GM21576 (cell line): Measurements from ENCODE around the gene STH.
"Not testable (repeated sequence)": the region's sequence is repeated elsewhere in the genome, so short reads cannot be mapped to it uniquely, and the experiment has no call there.

ENCODE experiments used
- ATAC-seq: cut with Tn5 transposase; IDR thresholded peaks from one replicate; pipeline ENCODE4 v1.9.1; 2021; ENCODE audit warnings: mild to moderate bottlenecking, moderate library complexity; ENCODE audit not compliant: unreplicated experiment

Gene STH

GRCh38 chr17:46002311-46002972, 3.4 kb downstream of the STH start:
- ATAC-seq, result no peak

DNA sequence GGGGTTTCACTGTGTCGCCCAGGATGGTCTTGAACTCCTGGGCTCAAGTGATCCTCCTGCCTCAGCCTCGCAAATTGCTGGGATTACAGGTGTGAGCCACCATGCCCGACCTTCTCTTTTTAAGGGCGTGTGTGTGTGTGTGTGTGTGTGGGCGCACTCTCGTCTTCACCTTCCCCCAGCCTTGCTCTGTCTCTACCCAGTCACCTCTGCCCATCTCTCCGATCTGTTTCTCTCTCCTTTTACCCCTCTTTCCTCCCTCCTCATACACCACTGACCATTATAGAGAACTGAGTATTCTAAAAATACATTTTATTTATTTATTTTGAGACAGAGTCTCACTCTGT, 3.9 kb downstream of the STH start:
- ATAC-seq, result no peak

- ATAC-seq, result no peak
Measured at GRCh38 chr17:46003907-46004748, 5.1 kb downstream of the STH start.

DNA sequence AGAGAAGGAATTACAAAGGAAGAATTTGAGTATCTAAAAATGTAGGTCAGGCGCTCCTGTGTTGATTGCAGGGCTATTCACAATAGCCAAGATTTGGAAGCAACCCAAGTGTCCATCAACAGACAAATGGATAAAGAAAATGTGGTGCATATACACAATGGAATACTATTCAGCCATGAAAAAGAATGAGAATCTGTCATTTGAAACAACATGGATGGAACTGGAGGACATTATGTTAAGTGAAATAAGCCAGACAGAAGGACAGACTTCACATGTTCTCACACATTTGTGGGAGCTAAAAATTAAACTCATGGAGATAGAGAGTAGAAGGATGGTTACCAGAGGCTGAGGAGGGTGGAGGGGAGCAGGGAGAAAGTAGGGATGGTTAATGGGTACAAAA, 7.0 kb downstream of the STH start:
- ATAC-seq, result not testable (repeated sequence)

- no peak for ATAC-seq
Measured at GRCh38 chr17:46007461-46007965, 8.5 kb downstream of the STH start.

GRCh38 chr17:46008591-46008990, 9.5 kb downstream of the STH start:
- ATAC-seq, result no peak

DNA sequence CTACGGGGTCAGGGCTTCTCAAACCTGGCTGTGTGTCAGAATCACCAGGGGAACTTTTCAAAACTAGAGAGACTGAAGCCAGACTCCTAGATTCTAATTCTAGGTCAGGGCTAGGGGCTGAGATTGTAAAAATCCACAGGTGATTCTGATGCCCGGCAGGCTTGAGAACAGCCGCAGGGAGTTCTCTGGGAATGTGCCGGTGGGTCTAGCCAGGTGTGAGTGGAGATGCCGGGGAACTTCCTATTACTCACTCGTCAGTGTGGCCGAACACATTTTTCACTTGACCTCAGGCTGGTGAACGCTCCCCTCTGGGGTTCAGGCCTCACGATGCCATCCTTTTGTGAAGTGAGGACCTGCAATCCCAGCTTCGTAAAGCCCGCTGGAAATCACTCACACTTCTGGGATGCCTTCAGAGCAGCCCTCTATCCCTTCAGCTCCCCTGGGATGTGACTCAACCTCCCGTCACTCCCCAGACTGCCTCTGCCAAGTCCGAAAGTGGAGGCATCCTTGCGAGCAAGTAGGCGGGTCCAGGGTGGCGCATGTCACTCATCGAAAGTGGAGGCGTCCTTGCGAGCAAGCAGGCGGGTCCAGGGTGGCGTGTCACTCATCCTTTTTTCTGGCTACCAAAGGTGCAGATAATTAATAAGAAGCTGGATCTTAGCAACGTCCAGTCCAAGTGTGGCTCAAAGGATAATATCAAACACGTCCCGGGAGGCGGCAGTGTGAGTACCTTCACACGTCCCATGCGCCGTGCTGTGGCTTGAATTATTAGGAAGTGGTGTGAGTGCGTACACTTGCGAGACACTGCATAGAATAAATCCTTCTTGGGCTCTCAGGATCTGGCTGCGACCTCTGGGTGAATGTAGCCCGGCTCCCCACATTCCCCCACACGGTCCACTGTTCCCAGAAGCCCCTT, 10.9 kb downstream of the STH start:
- ATAC-seq, result no peak

DNA sequence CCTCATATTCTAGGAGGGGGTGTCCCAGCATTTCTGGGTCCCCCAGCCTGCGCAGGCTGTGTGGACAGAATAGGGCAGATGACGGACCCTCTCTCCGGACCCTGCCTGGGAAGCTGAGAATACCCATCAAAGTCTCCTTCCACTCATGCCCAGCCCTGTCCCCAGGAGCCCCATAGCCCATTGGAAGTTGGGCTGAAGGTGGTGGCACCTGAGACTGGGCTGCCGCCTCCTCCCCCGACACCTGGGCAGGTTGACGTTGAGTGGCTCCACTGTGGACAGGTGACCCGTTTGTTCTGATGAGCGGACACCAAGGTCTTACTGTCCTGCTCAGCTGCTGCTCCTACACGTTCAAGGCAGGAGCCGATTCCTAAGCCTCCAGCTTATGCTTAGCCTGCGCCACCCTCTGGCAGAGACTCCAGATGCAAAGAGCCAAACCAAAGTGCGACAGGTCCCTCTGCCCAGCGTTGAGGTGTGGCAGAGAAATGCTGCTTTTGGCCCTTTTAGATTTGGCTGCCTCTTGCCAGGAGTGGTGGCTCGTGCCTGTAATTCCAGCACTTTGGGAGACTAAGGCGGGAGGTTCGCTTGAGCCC, 11.6 kb downstream of the STH start:
- no peak for ATAC-seq

DNA sequence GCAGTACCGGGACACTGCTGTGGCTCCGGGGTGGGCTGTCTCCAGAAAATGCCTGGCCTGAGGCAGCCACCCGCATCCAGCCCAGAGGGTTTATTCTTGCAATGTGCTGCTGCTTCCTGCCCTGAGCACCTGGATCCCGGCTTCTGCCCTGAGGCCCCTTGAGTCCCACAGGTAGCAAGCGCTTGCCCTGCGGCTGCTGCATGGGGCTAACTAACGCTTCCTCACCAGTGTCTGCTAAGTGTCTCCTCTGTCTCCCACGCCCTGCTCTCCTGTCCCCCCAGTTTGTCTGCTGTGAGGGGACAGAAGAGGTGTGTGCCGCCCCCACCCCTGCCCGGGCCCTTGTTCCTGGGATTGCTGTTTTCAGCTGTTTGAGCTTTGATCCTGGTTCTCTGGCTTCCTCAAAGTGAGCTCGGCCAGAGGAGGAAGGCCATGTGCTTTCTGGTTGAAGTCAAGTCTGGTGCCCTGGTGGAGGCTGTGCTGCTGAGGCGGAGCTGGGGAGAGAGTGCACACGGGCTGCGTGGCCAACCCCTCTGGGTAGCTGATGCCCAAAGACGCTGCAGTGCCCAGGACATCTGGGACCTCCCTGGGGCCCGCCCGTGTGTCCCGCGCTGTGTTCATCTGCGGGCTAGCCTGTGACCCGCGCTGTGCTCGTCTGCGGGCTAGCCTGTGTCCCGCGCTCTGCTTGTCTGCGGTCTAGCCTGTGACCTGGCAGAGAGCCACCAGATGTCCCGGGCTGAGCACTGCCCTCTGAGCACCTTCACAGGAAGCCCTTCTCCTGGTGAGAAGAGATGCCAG, 12.9 kb downstream of the STH start:
- no peak for ATAC-seq

DNA sequence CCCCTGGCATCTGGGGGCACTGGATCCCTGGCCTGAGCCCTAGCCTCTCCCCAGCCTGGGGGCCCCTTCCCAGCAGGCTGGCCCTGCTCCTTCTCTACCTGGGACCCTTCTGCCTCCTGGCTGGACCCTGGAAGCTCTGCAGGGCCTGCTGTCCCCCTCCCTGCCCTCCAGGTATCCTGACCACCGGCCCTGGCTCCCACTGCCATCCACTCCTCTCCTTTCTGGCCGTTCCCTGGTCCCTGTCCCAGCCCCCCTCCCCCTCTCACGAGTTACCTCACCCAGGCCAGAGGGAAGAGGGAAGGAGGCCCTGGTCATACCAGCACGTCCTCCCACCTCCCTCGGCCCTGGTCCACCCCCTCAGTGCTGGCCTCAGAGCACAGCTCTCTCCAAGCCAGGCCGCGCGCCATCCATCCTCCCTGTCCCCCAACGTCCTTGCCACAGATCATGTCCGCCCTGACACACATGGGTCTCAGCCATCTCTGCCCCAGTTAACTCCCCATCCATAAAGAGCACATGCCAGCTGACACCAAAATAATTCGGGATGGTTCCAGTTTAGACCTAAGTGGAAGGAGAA, 13.5 kb downstream of the STH start:
- ATAC-seq, result no peak

GRCh38 chr17:46013127-46013501, 14.1 kb downstream of the STH start:
- no peak for ATAC-seq

DNA sequence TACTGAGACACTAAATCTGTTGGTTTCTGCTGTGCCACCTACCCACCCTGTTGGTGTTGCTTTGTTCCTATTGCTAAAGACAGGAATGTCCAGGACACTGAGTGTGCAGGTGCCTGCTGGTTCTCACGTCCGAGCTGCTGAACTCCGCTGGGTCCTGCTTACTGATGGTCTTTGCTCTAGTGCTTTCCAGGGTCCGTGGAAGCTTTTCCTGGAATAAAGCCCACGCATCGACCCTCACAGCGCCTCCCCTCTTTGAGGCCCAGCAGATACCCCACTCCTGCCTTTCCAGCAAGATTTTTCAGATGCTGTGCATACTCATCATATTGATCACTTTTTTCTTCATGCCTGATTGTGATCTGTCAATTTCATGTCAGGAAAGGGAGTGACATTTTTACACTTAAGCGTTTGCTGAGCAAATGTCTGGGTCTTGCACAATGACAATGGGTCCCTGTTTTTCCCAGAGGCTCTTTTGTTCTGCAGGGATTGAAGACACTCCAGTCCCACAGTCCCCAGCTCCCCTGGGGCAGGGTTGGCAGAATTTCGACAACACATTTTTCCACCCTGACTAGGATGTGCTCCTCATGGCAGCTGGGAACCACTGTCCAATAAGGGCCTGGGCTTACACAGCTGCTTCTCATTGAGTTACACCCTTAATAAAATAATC, 14.6 kb downstream of the STH start:
- ATAC-seq, result no peak

GRCh38 chr17:46019408-46019925, 20.4 kb downstream of the STH start:
- ATAC-seq, result not testable (repeated sequence)

DNA sequence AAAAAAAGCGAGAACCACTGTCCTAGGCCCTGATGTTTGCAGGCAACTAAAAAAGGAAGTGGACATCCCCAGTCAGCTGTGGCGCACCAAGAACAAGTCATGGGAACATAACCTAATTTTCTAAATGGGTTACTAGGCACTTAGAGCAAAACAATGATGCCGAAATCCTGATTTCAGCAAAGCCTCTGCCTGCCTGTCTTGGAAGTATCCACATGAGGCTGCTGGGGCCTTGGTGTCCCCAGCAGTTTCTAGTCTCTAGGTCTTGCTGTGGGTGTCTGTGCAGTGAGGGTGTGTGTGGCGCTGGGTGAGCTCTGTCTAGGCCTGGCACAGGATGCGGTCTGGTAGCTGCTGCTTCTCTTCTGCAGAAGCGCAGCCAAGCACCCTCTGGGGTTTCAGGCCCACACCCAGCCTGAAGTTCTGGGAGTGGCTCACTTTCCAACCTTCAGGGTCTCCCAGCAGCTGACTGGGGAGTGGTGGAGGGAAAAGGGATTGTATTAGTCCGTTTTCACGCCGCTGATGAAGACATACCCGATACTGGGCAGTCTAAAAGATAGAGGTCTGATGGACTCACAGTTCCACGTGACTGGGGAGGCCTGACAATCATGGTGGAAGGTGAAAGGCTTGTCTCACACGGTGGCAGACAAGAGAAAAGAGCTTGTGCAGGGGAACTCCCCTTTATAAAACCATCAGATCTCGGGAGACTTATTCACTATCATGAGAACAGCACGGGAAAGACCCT, 21.1 kb downstream of the STH start:
- ATAC-seq, result peak; percentile 43

DNA sequence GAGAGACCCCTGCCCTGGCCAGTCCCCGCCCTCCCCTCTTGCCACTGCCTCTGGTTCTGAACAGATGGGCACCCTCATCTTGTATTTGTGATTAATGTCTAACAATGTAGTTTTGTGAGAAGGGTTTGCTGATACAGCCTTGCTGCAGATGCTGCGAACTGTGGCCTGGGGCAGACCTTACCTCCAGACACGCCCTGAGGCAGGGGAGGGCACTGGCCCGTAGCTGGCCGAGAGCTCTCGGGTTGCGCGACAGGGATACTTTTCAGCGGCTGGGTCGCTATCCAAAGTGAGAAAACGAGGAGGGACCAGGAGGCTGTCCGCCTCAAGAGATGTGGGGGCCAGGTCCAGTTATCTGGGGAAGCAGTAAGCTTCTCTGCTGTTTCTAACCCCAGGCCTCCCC, 21.9 kb downstream of the STH start:
- ATAC-seq, result no peak

- ATAC-seq, result not testable (repeated sequence)
Measured at GRCh38 chr17:46023366-46023765, 24.3 kb downstream of the STH start.

- ATAC-seq, result no peak
Measured at GRCh38 chr17:46023783-46024388, 24.8 kb downstream of the STH start.

- ATAC-seq, result no peak
Measured at GRCh38 chr17:46024590-46024989, 25.5 kb downstream of the STH start.
